Astrocyte (in vitro differentiated cells and primary cell): ENCODE data around the gene RINL. TPM values are rescaled to one million over a fixed set of nuclear protein-coding genes. Genes with fewer than 3 reads are reported as not detected.
"Not testable (repeated sequence)": the region's sequence is repeated elsewhere in the genome, so short reads cannot be mapped to it uniquely, and the experiment has no call there.

Source experiments
- DNase-seq: peaks from one replicate; pipeline ENCODE4 v3.0.0-alpha.2; 2010; ENCODE audit warnings: low read depth
- FAIRE-seq: peaks from 2 replicates; lab custom pipeline; 2011; peaks lifted over from hg19 to GRCh38; lab: Jason Lieb, UNC
- H2AFZ ChIP-seq: 2 replicates; pipeline ENCODE4 v1.6.0; 2012; ENCODE audit warnings: low read depth, low read length, inconsistent platforms
- H3K27ac ChIP-seq: 2 replicates; pipeline ENCODE4 v1.5.1; 2011; ENCODE audit warnings: low read depth, low read length, inconsistent platforms
- H3K27me3 ChIP-seq: 2 replicates; pipeline ENCODE4 v1.6.0; 2011; ENCODE audit warnings: low read length, inconsistent platforms; ENCODE audit not compliant: insufficient read depth
- H3K36me3 ChIP-seq: 2 replicates; pipeline ENCODE4 v1.5.1; 2011; ENCODE audit warnings: low read length, inconsistent platforms; ENCODE audit not compliant: insufficient read depth
- H3K4me1 ChIP-seq: 2 replicates; pipeline ENCODE4 v1.5.1; 2011; ENCODE audit warnings: low read length, inconsistent platforms; ENCODE audit not compliant: insufficient read depth
- H3K4me2 ChIP-seq: 2 replicates; pipeline ENCODE4 v1.6.0; 2012; ENCODE audit warnings: low read length, inconsistent platforms
- H3K4me3 ChIP-seq: 2 replicates; pipeline ENCODE4 v1.5.1; 2011; ENCODE audit warnings: low read depth, mild to moderate bottlenecking, low read length, inconsistent platforms; ENCODE audit not compliant: insufficient read depth
- H3K79me2 ChIP-seq: 2 replicates; pipeline ENCODE4 v1.6.0; 2012; ENCODE audit warnings: mild to moderate bottlenecking, low read length, inconsistent platforms; ENCODE audit not compliant: insufficient read depth
- H3K9ac ChIP-seq: 2 replicates; pipeline ENCODE4 v1.6.0; 2012; ENCODE audit warnings: mild to moderate bottlenecking, low read length, inconsistent platforms
- H3K9me3 ChIP-seq: 2 replicates; pipeline ENCODE4 v1.5.1; 2012; ENCODE audit warnings: low read depth, mild to moderate bottlenecking, low read length, inconsistent platforms; ENCODE audit not compliant: insufficient read depth
- H4K20me1 ChIP-seq: 2 replicates; pipeline ENCODE4 v1.6.0; 2012; ENCODE audit warnings: low read length, inconsistent platforms; ENCODE audit not compliant: insufficient read depth
- H3K27ac Mint-ChIP-seq: one replicate; pipeline ENCODE4 v1.8.0; 2021; ENCODE audit warnings: mild to moderate bottlenecking, mixed read lengths; ENCODE audit not compliant: unreplicated experiment
- H3K27me3 Mint-ChIP-seq: one replicate; pipeline ENCODE4 v1.8.0; 2021; ENCODE audit warnings: low read depth, mixed read lengths; ENCODE audit not compliant: unreplicated experiment
- H3K36me3 Mint-ChIP-seq: one replicate; pipeline ENCODE4 v1.8.0; 2021; ENCODE audit warnings: low read depth, mixed read lengths; ENCODE audit not compliant: unreplicated experiment
- H3K4me1 Mint-ChIP-seq: one replicate; pipeline ENCODE4 v1.8.0; 2021; ENCODE audit warnings: low read depth, mixed read lengths; ENCODE audit not compliant: unreplicated experiment
- H3K4me3 Mint-ChIP-seq: one replicate; pipeline ENCODE4 v1.8.0; 2021; ENCODE audit warnings: mild to moderate bottlenecking, moderate library complexity, mixed read lengths; ENCODE audit not compliant: unreplicated experiment
- H3K9me3 Mint-ChIP-seq: one replicate; pipeline ENCODE4 v1.8.0; 2021; ENCODE audit warnings: mild to moderate bottlenecking, mixed read lengths; ENCODE audit not compliant: unreplicated experiment
- CTCF ChIP-seq: IDR thresholded peaks from 2 replicates; pipeline ENCODE4 v1.5.1; 2011; ENCODE audit warnings: low read depth, mild to moderate bottlenecking, inconsistent platforms, low read length, moderate library complexity; ENCODE audit not compliant: insufficient read depth
- EZH2 ChIP-seq: IDR thresholded peaks from 2 replicates; pipeline ENCODE4 v1.6.1; 2012; ENCODE audit warnings: mild to moderate bottlenecking, low read length, inconsistent platforms; ENCODE audit not compliant: insufficient read depth
- total RNA-seq: library from RNA; stranded (reverse); gene quantifications from 2 replicates; pipeline ENCODE4 v1.2.1, GENCODE V29; 2021

The RINL gene
- total RNA-seq, 1 donor from 2014 or later, result 1.3 TPM

GRCh38 chr19:38878575-38879399 is 712 bp upstream of the RINL start:
- no peak for FAIRE-seq
- Histone ChIP-seq H3K9me3 (no peaks in the 10 kb centered on the region), H3K9ac (no peak overlapping the region), H3K4me2 (no peak overlapping the region), H2AFZ (no peak overlapping the region), H3K79me2 (no peaks in the 10 kb centered on the region), H3K4me3 (no peak overlapping the region), H3K27ac (no peak overlapping the region), H3K4me1 (no peaks in the 10 kb centered on the region), H3K27me3 (no peaks in the 10 kb centered on the region), H3K36me3 (no peaks in the 10 kb centered on the region), H4K20me1 (no peaks in the 10 kb centered on the region)
- H3K9me3 Mint-ChIP-seq, result no peaks in the 10 kb centered on the region
- H3K27ac Mint-ChIP-seq, result no peak overlapping the region
- no peaks in the 10 kb centered on the region for H3K4me1 Mint-ChIP-seq
- H3K27me3 Mint-ChIP-seq, result no peaks in the 10 kb centered on the region
- DNase-seq, result no peak
- peaks cover 3% of the 10 kb centered on the region for H3K36me3 Mint-ChIP-seq
- no peak overlapping the region for H3K4me3 Mint-ChIP-seq
- TF ChIP-seq CTCF (no peak), EZH2 (no peak)

- H3K4me1 Mint-ChIP-seq, result no peaks in the 10 kb centered on the region
- TF ChIP-seq CTCF, result no peak
- Histone ChIP-seq H3K4me2 (no peak overlapping the region), H3K27me3 (no peaks in the 10 kb centered on the region), H3K4me3 (no peak overlapping the region), H3K27ac (no peak overlapping the region), H3K9ac (no peak overlapping the region), H3K4me1 (no peaks in the 10 kb centered on the region), H3K79me2 (no peaks in the 10 kb centered on the region), H2AFZ (no peak overlapping the region), H3K36me3 (no peaks in the 10 kb centered on the region), H4K20me1 (no peaks in the 10 kb centered on the region), H3K9me3 (no peaks in the 10 kb centered on the region)
- H3K9me3 Mint-ChIP-seq, result no peaks in the 10 kb centered on the region
- H3K27me3 Mint-ChIP-seq, result peaks cover 4% of the 10 kb centered on the region
- no peak for FAIRE-seq
- DNase-seq, result no peak
- peaks cover 3% of the 10 kb centered on the region for H3K36me3 Mint-ChIP-seq
- H3K4me3 Mint-ChIP-seq, result no peak overlapping the region
- H3K27ac Mint-ChIP-seq, result no peak overlapping the region
Observed at GRCh38 chr19:38875656-38876395, 2.2 kb downstream of the RINL start.

- not testable (repeated sequence) for H3K4me1 ChIP-seq, H3K36me3 Mint-ChIP-seq, H3K4me1 Mint-ChIP-seq, FAIRE-seq, H3K9me3 ChIP-seq, H3K27ac ChIP-seq, H3K27ac Mint-ChIP-seq, H3K79me2 ChIP-seq, H3K36me3 ChIP-seq, H3K4me3 ChIP-seq, H3K9ac ChIP-seq, H3K4me3 Mint-ChIP-seq, H4K20me1 ChIP-seq, H3K27me3 ChIP-seq, H2AFZ ChIP-seq, H3K27me3 Mint-ChIP-seq, H3K4me2 ChIP-seq, H3K9me3 Mint-ChIP-seq, DNase-seq
Observed at GRCh38 chr19:38873400-38873799, 4.7 kb downstream of the RINL start.
